Lower leg skin (tissue), 3 donors: ENCODE data around the gene KCNQ2.

ENCODE experiments used
- CTCF ChIP-seq, 3 donors: fragments of 450-650 bp; IDR thresholded peaks; one replicate each; pipeline ENCODE4 v1.5.1; 2016; ENCODE audit warnings: antibody characterized with exemption in 3 of 3, mild to moderate bottlenecking in 3 of 3, moderate library complexity in 2 of 3
- POLR2A ChIP-seq, 2 donors: fragments of 450-650 bp; IDR thresholded peaks; one replicate each; pipeline ENCODE4 v1.6.1; 2016 to 2017; ENCODE audit warnings: antibody characterized with exemption in 2 of 2, mild to moderate bottlenecking in 1 of 2, moderate library complexity in 1 of 2

DNA sequence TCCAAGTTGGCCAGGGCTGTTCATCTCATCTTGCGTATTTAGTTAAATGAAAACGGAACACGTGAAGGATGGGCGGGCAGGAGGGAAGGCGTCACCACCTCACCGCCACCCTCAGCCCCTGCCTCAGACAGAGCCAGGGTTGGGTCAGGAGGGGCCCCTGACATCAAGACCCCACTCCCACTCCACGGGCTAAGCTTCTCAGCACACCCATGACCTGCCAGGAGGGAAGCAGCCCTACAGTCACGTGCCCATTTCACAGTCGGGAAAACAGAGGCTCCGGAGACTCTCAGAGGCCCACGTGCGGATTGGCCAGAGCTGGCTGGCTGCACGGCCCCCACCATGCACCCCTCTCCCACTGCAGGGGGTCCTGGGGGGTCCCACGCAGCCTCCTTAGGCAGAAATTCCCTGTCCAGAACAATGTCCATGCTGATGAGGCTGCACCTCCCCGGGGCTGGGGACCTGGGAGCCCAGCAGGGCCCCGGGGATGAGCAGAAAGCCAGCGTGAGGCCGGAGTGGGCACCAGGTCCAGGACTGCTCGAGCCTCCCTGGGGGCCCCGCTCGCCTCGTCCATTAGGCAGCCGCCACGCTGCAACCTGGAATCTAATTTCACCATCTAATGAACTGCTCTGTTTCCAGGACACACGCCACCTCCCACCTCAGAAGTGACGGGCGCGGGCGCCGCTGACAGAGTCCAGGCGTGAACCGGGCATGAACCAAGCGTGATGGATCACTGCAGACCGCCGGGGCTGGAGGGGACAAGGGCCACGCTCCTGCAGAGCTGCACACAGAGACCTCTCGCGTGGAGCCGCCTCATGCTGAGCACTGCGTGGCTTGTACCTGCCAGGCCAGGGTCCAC, 15.8 kb downstream of the KCNQ2 start:
- TF ChIP-seq CTCF (IDR thresholded peaks at IDR 0.05) (no peak), POLR2A (IDR thresholded peaks at IDR 0.05) (no peak)
